ENCODE results near the gene DST. TPM values are rescaled to one million over a fixed set of nuclear protein-coding genes. Genes with fewer than 3 reads are reported as not detected.

Gene DST
- total RNA-seq, 4 donors from 2014 or later: 114 to 219 (median 204) TPM

DNA sequence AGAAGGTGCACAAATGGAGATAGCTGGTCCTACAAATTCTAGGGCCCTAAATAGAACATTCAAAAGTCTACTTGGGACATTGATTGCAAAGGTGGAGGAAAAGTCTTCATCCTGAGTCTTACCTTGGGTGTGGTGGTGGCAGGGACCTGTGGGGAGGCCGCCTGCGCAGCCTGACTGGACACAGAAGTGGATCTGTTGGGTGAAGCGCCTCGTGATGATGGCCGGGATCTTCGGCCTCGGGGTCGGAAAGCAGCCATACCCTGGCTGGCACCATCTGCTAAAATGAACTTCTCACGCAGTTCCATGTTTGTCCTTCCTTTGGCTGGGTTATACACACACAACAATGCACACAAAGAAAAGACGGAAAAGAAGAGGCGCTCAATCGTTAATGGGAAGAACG lies 179.2 kb downstream of the DST start:
- no peak overlapping the region for H3K4me3 ChIP-seq
- intact Hi-C loops (cut with DNase I; ENCODE audit: low total_unique reads) (loop anchor here (5.0 to 10.0 kb wide), 2 partner anchors 91 to 141 kb away; no protein-coding TSS in a partner anchor), in situ Hi-C loops (cut with MboI; ENCODE audit: low sequenced_read_pairs in 4 of 4) (no loop called here)
- ATAC-seq: no peak
- no peak overlapping the region for H3K27ac ChIP-seq
- H3K4me1 ChIP-seq: no peaks in the 10 kb centered on the region
- TF ChIP-seq POLR2A (IDR thresholded peaks at IDR 0.05): no peak
- TF ChIP-seq, protein P1, sequence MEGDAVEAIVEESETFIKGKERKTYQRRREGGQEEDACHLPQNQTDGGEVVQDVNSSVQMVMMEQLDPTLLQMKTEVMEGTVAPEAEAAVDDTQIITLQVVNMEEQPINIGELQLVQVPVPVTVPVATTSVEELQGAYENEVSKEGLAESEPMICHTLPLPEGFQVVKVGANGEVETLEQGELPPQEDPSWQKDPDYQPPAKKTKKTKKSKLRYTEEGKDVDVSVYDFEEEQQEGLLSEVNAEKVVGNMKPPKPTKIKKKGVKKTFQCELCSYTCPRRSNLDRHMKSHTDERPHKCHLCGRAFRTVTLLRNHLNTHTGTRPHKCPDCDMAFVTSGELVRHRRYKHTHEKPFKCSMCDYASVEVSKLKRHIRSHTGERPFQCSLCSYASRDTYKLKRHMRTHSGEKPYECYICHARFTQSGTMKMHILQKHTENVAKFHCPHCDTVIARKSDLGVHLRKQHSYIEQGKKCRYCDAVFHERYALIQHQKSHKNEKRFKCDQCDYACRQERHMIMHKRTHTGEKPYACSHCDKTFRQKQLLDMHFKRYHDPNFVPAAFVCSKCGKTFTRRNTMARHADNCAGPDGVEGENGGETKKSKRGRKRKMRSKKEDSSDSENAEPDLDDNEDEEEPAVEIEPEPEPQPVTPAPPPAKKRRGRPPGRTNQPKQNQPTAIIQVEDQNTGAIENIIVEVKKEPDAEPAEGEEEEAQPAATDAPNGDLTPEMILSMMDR (IDR thresholded peaks at IDR 0.05 in 4 of 5, conservative IDR thresholded peaks at IDR 0.05 in 1 of 5): no peak
- peaks cover 0 to 84% of the 10 kb centered on the region in 2 donors for H3K36me3 ChIP-seq
- no peaks in the 10 kb centered on the region for H3K9me3 ChIP-seq
- DNase-seq: no peak
- H3K27me3 ChIP-seq: no peaks in the 10 kb centered on the region

DNA sequence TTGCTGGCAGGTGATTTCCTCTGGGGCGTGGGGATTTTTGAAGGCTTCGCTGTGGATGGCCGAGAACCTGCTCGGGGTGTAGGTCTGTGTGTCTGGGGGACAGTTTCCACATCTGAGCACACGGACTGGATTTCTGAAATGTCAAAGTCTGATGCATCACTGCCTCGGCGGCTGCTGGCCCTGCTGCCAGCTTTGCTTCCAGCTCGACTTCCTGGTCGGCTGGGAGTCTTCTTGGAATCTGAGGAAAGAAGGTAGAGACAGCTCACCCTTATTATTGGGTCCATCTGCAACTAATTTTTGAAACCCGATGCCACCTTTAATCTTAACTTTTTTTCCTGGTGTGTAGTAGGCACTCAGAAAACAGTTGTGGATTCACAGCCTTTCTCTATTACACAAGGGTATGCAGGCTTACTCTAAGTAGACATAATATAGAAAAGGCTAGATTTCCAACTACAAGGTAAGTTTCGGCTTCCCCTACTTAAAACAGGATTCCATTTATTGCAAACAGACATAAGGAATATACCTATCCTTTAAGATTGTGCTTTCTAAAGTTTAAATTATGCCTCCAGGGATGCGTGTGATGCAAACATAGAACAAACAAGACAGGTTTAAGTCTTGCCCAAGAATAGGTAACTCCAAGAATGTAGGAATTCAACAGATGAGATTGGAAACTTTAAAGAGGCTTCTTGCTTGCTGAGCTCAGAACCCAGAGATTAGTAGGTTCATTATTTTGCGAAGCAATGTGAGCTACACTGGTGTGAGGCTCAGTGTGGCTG lies 183.5 kb downstream of the DST start:
- Histone ChIP-seq H3K4me3 (no peak overlapping the region), H3K4me1 (no peaks in the 10 kb centered on the region), H3K36me3 (peaks cover 0 to 69% of the 10 kb centered on the region in 2 donors), H3K9me3 (no peaks in the 10 kb centered on the region), H3K27ac (no peak overlapping the region), H3K27me3 (no peaks in the 10 kb centered on the region)
- in situ Hi-C loops (cut with MboI; ENCODE audit: low sequenced_read_pairs in 4 of 4) (no loop called here), intact Hi-C loops (cut with DNase I; ENCODE audit: low total_unique reads) (no loop called here)
- DNase-seq: no peak
- TF ChIP-seq, protein P1 (IDR thresholded peaks at IDR 0.05 in 4 of 5, conservative IDR thresholded peaks at IDR 0.05 in 1 of 5): no peak
- no peak for TF ChIP-seq POLR2A (IDR thresholded peaks at IDR 0.05)
- no peak for ATAC-seq

DNA sequence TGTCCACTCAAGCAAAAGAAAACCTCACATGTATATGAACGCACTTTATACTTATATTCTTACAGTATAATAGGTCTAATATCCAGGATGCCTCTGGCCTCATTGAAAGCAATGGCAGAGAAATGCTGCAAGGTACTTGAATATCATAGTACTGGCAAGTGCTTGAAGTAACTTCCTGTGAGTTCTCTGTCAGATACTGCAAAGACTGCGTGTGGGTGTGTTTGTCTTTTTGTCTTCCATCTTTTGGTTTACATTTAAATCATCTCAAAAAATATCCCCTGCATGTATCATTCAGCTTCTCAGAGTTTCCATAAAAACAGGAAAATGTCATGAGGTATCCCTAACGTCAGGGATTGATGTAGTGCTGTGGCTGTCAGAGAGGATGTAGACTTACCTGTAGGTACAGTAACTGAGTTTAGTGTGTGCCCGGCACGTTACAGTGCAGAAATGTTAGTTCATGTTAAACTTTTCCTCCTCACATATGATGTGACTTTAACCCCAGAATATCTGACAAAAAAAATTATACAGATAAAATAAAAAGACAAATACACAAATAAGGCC lies 184.3 kb downstream of the DST start:
- in situ Hi-C loops (cut with MboI; ENCODE audit: low sequenced_read_pairs in 4 of 4): no loop called here
- peaks cover 0 to 61% of the 10 kb centered on the region in 2 donors for H3K36me3 ChIP-seq

DNA sequence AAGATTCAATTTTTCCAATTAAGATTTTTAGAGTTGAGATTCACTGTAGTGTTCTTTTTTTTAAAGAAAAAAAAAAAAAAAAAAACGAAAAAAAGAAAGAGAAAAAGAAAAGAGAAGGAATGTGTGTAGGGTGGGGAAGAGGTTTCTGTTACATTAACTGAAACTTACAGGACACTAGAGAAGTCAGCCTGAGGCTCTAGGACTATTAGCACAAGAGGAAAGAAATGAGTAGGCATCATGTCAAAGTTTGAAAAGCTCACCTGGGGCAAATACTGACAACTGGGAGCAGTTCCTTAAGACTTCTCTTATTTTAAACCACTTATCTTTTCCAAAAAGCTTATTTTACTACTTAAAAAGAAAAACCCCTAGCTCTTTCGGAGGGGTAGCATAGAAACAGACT lies 185.9 kb downstream of the DST start:
- in situ Hi-C loops (cut with MboI; ENCODE audit: low sequenced_read_pairs in 4 of 4) (no loop called here), intact Hi-C loops (cut with DNase I; ENCODE audit: low total_unique reads) (no loop called here)
- H3K4me3 ChIP-seq: no peak overlapping the region
- DNase-seq: no peak
- peaks cover 0 to 46% of the 10 kb centered on the region in 2 donors for H3K36me3 ChIP-seq
- H3K27ac ChIP-seq: no peak overlapping the region
- H3K4me1 ChIP-seq: no peaks in the 10 kb centered on the region
- H3K27me3 ChIP-seq: no peaks in the 10 kb centered on the region
- no peak for TF ChIP-seq POLR2A (IDR thresholded peaks at IDR 0.05)
- TF ChIP-seq, protein P1 (IDR thresholded peaks at IDR 0.05 in 4 of 5, conservative IDR thresholded peaks at IDR 0.05 in 1 of 5): no peak
- H3K9me3 ChIP-seq: no peaks in the 10 kb centered on the region
- ATAC-seq: no peak

More for the DNA sequence above, 184.3 kb downstream of the DST start:
- Histone ChIP-seq H3K4me3 (no peak overlapping the region), H3K4me1 (no peaks in the 10 kb centered on the region), H3K9me3 (no peaks in the 10 kb centered on the region), H3K27me3 (no peaks in the 10 kb centered on the region), H3K27ac (no peak overlapping the region)
- DNase-seq (no peak), ATAC-seq (no peak)
- TF ChIP-seq POLR2A (IDR thresholded peaks at IDR 0.05): no peak
- TF ChIP-seq, protein P1 (IDR thresholded peaks at IDR 0.05 in 4 of 5, conservative IDR thresholded peaks at IDR 0.05 in 1 of 5): no peak
- intact Hi-C loops (cut with DNase I; ENCODE audit: low total_unique reads): no loop called here

Measured in gastrocnemius medialis (tissue), 4 donors.